Measurements from ENCODE around the gene ADGRD1. TPM values are rescaled to one million over a fixed set of nuclear protein-coding genes. Genes with fewer than 3 reads are reported as not detected.

Gene ADGRD1
- total and polyA plus RNA-seq, 3 experiments from 2014 or later: 1.1 to 1.3 TPM; not detected in 1

GRCh38 chr12:131088701-131089530, 135.2 kb downstream of the ADGRD1 start:
- no peaks in the 10 kb centered on the region for H3K9me3 Mint-ChIP-seq
- CTCF ChIA-PET: no interaction called here
- no peaks in the 10 kb centered on the region for H3K4me1 ChIP-seq (ENCODE audit: insufficient read depth, low read length)
- H3K36me3 Mint-ChIP-seq: no peaks in the 10 kb centered on the region
- H3K4me1 Mint-ChIP-seq: peaks cover 0 to 14% (median 4%) of the 10 kb centered on the region in 3 donors
- no peak overlapping the region for H3K4me3 ChIP-seq (ENCODE audit: low read length)
- no peak overlapping the region for H3K27ac Mint-ChIP-seq
- H3K27ac ChIP-seq (ENCODE audit: low read depth, low read length): no peak overlapping the region
- H3K27me3 Mint-ChIP-seq: peaks cover 0 to 1% of the 10 kb centered on the region in 2 donors
- H3K27me3 ChIP-seq (ENCODE audit: insufficient read depth, low read length, poor library complexity, severe bottlenecking): no peaks in the 10 kb centered on the region
- H3K36me3 ChIP-seq (ENCODE audit: insufficient read depth, low read length): no peaks in the 10 kb centered on the region
- H3K4me3 Mint-ChIP-seq: no peak overlapping the region
- POLR2A ChIA-PET: no interaction called here
- no peaks in the 10 kb centered on the region for H3K9me3 ChIP-seq (ENCODE audit: low read length)
- no peak for DNase-seq

DNA sequence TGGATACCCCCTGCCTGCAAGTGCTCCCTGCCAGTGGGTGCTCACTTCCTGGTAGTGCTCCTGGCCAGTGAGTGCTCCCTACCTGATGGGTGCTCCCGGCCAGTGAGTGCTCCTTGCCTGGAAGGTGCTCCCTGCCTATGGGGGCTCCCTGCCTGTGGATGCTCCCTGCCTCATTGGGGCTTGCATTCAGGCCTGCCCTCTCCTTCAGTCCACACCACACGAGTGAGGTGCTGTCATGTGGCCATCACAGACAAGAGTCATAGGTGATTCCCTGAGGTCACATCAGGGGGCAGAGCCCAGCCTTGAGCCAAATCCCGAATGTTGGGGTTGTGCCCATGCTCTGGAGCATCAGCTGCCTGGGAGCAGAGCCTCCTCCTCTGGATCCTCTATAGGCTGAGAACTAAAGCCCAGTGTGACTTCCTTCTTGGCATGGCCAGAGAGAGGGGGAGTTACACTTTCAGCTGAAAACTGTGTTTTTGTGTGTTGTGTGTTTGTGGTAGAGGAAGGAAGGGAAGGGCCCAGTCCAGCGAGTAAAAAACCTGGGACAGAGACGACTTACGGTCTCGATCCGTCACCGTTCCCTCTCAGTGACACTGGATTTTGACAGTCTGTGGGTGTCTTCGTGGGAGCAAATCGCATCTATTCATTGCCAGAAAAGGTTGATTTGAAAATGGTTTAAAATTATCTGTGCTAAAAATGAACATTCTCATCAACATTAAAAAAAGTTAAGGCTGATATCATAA, 136.0 kb downstream of the ADGRD1 start:
- Mint-ChIP-seq H3K27me3 (peaks cover 0 to 1% of the 10 kb centered on the region in 2 donors), H3K4me3 (no peak overlapping the region), H3K27ac (no peak overlapping the region), H3K4me1 (peaks cover 0 to 14% (median 4%) of the 10 kb centered on the region in 3 donors), H3K36me3 (no peaks in the 10 kb centered on the region), H3K9me3 (no peaks in the 10 kb centered on the region)
- peak in 1 of 5 donors; percentile 26 for DNase-seq
- no peaks in the 10 kb centered on the region for H3K4me1 ChIP-seq (ENCODE audit: insufficient read depth, low read length)
- POLR2A ChIA-PET: no interaction called here
- H3K36me3 ChIP-seq (ENCODE audit: insufficient read depth, low read length): no peaks in the 10 kb centered on the region
- H3K27ac ChIP-seq (ENCODE audit: low read depth, low read length): no peak overlapping the region
- H3K9me3 ChIP-seq (ENCODE audit: low read length): no peaks in the 10 kb centered on the region
- CTCF ChIA-PET: no interaction called here
- no peak overlapping the region for H3K4me3 ChIP-seq (ENCODE audit: low read length)
- H3K27me3 ChIP-seq (ENCODE audit: insufficient read depth, low read length, poor library complexity, severe bottlenecking): no peaks in the 10 kb centered on the region

GRCh38 chr12:131090274-131091210, 136.8 kb downstream of the ADGRD1 start:
- no peaks in the 10 kb centered on the region for H3K9me3 Mint-ChIP-seq
- no peaks in the 10 kb centered on the region for H3K9me3 ChIP-seq (ENCODE audit: low read length)
- no peaks in the 10 kb centered on the region for H3K36me3 Mint-ChIP-seq
- CTCF ChIA-PET: no interaction called here
- H3K27ac ChIP-seq (ENCODE audit: low read depth, low read length): no peak overlapping the region
- no peak overlapping the region for H3K4me3 ChIP-seq (ENCODE audit: low read length)
- H3K27ac Mint-ChIP-seq: no peak overlapping the region
- H3K4me3 Mint-ChIP-seq: no peak overlapping the region
- H3K27me3 ChIP-seq (ENCODE audit: insufficient read depth, low read length, poor library complexity, severe bottlenecking): no peaks in the 10 kb centered on the region
- H3K27me3 Mint-ChIP-seq: peaks cover 0 to 4% of the 10 kb centered on the region in 2 donors
- H3K36me3 ChIP-seq (ENCODE audit: insufficient read depth, low read length): no peaks in the 10 kb centered on the region
- POLR2A ChIA-PET: no interaction called here
- peaks cover 0 to 14% (median 4%) of the 10 kb centered on the region in 3 donors for H3K4me1 Mint-ChIP-seq
- DNase-seq: peak in 1 of 5 donors; percentile 35
- H3K4me1 ChIP-seq (ENCODE audit: insufficient read depth, low read length): no peaks in the 10 kb centered on the region

- no peak overlapping the region for H3K4me3 Mint-ChIP-seq
- H3K27me3 Mint-ChIP-seq: peaks cover 0 to 6% of the 10 kb centered on the region in 2 donors
- H3K9me3 ChIP-seq (ENCODE audit: low read length): no peaks in the 10 kb centered on the region
- H3K36me3 ChIP-seq (ENCODE audit: insufficient read depth, low read length): no peaks in the 10 kb centered on the region
- no peak overlapping the region for H3K27ac ChIP-seq (ENCODE audit: low read depth, low read length)
- no peak overlapping the region for H3K4me3 ChIP-seq (ENCODE audit: low read length)
- POLR2A ChIA-PET: no interaction called here
- no peaks in the 10 kb centered on the region for H3K4me1 ChIP-seq (ENCODE audit: insufficient read depth, low read length)
- DNase-seq: peak in 1 of 5 donors; percentile 4
- peaks cover 0 to 14% (median 4%) of the 10 kb centered on the region in 3 donors for H3K4me1 Mint-ChIP-seq
- H3K36me3 Mint-ChIP-seq: no peaks in the 10 kb centered on the region
- no peaks in the 10 kb centered on the region for H3K9me3 Mint-ChIP-seq
- H3K27ac Mint-ChIP-seq: peak overlapping the region in 2 of 8 donors; percentile 12 to 13
- H3K27me3 ChIP-seq (ENCODE audit: insufficient read depth, low read length, poor library complexity, severe bottlenecking): no peaks in the 10 kb centered on the region
- CTCF ChIA-PET: no interaction called here
These were observed 137.8 kb downstream of the ADGRD1 start for GRCh38 chr12:131091413-131091975.

- Histone ChIP-seq H3K4me3 (ENCODE audit: low read length) (no peak overlapping the region), H3K36me3 (ENCODE audit: insufficient read depth, low read length) (no peaks in the 10 kb centered on the region), H3K27ac (ENCODE audit: low read depth, low read length) (no peak overlapping the region), H3K9me3 (ENCODE audit: low read length) (no peaks in the 10 kb centered on the region), H3K27me3 (ENCODE audit: insufficient read depth, low read length, poor library complexity, severe bottlenecking) (no peaks in the 10 kb centered on the region), H3K4me1 (ENCODE audit: insufficient read depth, low read length) (no peaks in the 10 kb centered on the region)
- no peak overlapping the region for H3K4me3 Mint-ChIP-seq
- peaks cover 0 to 14% (median 4%) of the 10 kb centered on the region in 3 donors for H3K4me1 Mint-ChIP-seq
- ChIA-PET POLR2A (no interaction called here), CTCF (no interaction called here)
- DNase-seq: peak in 1 of 5 donors; percentile 14
- H3K27ac Mint-ChIP-seq: peak overlapping the region in 2 of 8 donors; percentile 12 to 13
- H3K36me3 Mint-ChIP-seq: no peaks in the 10 kb centered on the region
- no peaks in the 10 kb centered on the region for H3K9me3 Mint-ChIP-seq
- peaks cover 0 to 6% of the 10 kb centered on the region in 2 donors for H3K27me3 Mint-ChIP-seq
These were observed 138.4 kb downstream of the ADGRD1 start for GRCh38 chr12:131091976-131092691.

DNA sequence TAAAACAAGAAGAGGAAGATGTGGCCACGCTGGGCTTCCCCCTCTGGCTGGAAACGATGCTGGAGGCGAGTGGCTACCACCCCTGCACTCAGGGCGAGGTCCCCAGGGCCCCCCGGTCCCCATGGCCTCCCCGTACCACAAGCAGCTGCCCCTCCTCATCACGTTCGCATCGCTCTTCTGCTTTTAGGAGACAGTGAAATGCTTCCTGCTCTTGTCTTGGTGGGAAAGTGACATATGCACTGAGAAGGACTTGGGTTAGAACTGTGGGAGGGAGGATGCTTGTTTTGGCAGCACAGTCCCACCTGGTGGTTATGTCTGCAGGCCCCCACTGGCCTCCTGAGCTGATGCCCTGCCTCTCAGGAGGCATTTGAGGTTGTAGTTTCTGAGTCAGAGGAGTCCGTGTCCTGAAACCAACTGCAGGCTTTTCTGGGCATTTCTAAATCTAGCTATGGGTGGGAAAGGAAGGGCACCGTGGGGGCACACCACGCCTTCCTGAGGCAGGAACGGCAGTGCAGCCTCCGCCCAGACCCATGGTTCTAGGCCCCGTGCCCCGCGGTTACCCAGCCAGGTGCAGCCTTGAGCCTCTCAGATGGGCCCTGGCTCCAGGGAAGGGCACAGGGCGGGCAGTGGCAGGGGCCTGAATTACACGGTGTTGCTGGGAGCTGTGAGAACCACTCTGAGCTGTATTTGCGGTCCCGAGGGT, 139.3 kb downstream of the ADGRD1 start:
- H3K27ac ChIP-seq (ENCODE audit: low read depth, low read length): no peak overlapping the region
- peak overlapping the region in 1 of 8 donors; percentile 83 for H3K27ac Mint-ChIP-seq
- no peak overlapping the region for H3K4me3 ChIP-seq (ENCODE audit: low read length)
- no peaks in the 10 kb centered on the region for H3K36me3 ChIP-seq (ENCODE audit: insufficient read depth, low read length)
- peaks cover 0 to 14% (median 4%) of the 10 kb centered on the region in 3 donors for H3K4me1 Mint-ChIP-seq
- peaks cover 0 to 6% of the 10 kb centered on the region in 2 donors for H3K27me3 Mint-ChIP-seq
- H3K4me1 ChIP-seq (ENCODE audit: insufficient read depth, low read length): no peaks in the 10 kb centered on the region
- no peaks in the 10 kb centered on the region for H3K27me3 ChIP-seq (ENCODE audit: insufficient read depth, low read length, poor library complexity, severe bottlenecking)
- ChIA-PET CTCF (interaction anchor here (1.2 kb wide), 1 partner anchor 12 kb away, joined by 6 read pairs; no protein-coding TSS in a partner anchor), POLR2A (no interaction called here)
- H3K9me3 ChIP-seq (ENCODE audit: low read length): no peaks in the 10 kb centered on the region
- DNase-seq: peak in 1 of 5 donors; percentile 39
- H3K4me3 Mint-ChIP-seq: peak overlapping the region in 3 of 7 donors; percentile 6 to 75 (median 48)
- H3K9me3 Mint-ChIP-seq: no peaks in the 10 kb centered on the region
- no peaks in the 10 kb centered on the region for H3K36me3 Mint-ChIP-seq

GRCh38 chr12:131093604-131093955, 139.9 kb downstream of the ADGRD1 start:
- Histone ChIP-seq H3K9me3 (ENCODE audit: low read length) (no peaks in the 10 kb centered on the region), H3K27ac (ENCODE audit: low read depth, low read length) (no peak overlapping the region), H3K27me3 (ENCODE audit: insufficient read depth, low read length, poor library complexity, severe bottlenecking) (no peaks in the 10 kb centered on the region), H3K36me3 (ENCODE audit: insufficient read depth, low read length) (no peaks in the 10 kb centered on the region), H3K4me3 (ENCODE audit: low read length) (no peak overlapping the region), H3K4me1 (ENCODE audit: insufficient read depth, low read length) (no peaks in the 10 kb centered on the region)
- no peaks in the 10 kb centered on the region for H3K9me3 Mint-ChIP-seq
- peaks cover 0 to 14% (median 4%) of the 10 kb centered on the region in 3 donors for H3K4me1 Mint-ChIP-seq
- POLR2A ChIA-PET: no interaction called here
- H3K27ac Mint-ChIP-seq: no peak overlapping the region
- H3K36me3 Mint-ChIP-seq: no peaks in the 10 kb centered on the region
- CTCF ChIA-PET: interaction anchor here (1.2 kb wide), 1 partner anchor 11 kb away, joined by 6 read pairs; no protein-coding TSS in a partner anchor
- H3K4me3 Mint-ChIP-seq: no peak overlapping the region
- no peak for DNase-seq
- peaks cover 0 to 6% of the 10 kb centered on the region in 2 donors for H3K27me3 Mint-ChIP-seq

All from CD8-positive, alpha-beta memory T cell (primary cell).